Brain microvascular endothelial cell (primary cell): ENCODE data around the gene SAMD14.

ENCODE experiments used
- DNase-seq: peaks from one replicate; pipeline ENCODE4 v3.0.0-alpha.2; 2020
- H3K27ac ChIP-seq: fragments of 250-450 bp; sonication (Bioruptor Pico); 2 replicates; pipeline ENCODE4 v1.5.1; 2020; ENCODE audit warnings: mild to moderate bottlenecking, moderate library complexity
- H3K27me3 ChIP-seq: fragments of 250-450 bp; sonication (Bioruptor Pico); replicated peaks from 2 replicates; pipeline ENCODE4 v1.5.1; 2020; ENCODE audit warnings: mild to moderate bottlenecking
- H3K36me3 ChIP-seq: fragments of 250-450 bp; sonication (Bioruptor Pico); replicated peaks from 2 replicates; pipeline ENCODE4 v1.5.1; 2020; ENCODE audit warnings: mild to moderate bottlenecking
- H3K4me3 ChIP-seq: 2 replicates; pipeline ENCODE4 v1.5.1; 2011; ENCODE audit warnings: low read depth, mild to moderate bottlenecking, control low read depth, low read length, moderate library complexity
- CTCF ChIP-seq: IDR thresholded peaks from 2 replicates; pipeline ENCODE4 v1.5.1; 2011; ENCODE audit warnings: low read depth, mild to moderate bottlenecking, moderate library complexity, low read length, control low read depth, inconsistent platforms; ENCODE audit errors: missing control alignments
- in situ Hi-C: cut with HindIII; loops from 2 replicates; pipeline ENCODE4 v1.10.0; 2017; ENCODE audit warnings: low sequenced_read_pairs, low pct_ligation_motif_present

Gene SAMD14

GRCh38 chr17:50101346-50102163 lies 28.4 kb downstream of the SAMD14 start:
- in situ Hi-C loops = no loop called here
- Histone ChIP-seq H3K27me3 (no peaks in the 10 kb centered on the region), H3K4me3 (no peak overlapping the region), H3K36me3 (no peaks in the 10 kb centered on the region), H3K27ac (no peak overlapping the region)
- no peak for TF ChIP-seq CTCF
- no peak for DNase-seq

GRCh38 chr17:50100921-50101345 lies 29.0 kb downstream of the SAMD14 start:
- H3K4me3 ChIP-seq = no peak overlapping the region
- no peak for TF ChIP-seq CTCF
- no peak for DNase-seq
- in situ Hi-C loops = no loop called here
- H3K36me3 ChIP-seq = no peaks in the 10 kb centered on the region
- no peak overlapping the region for H3K27ac ChIP-seq
- no peaks in the 10 kb centered on the region for H3K27me3 ChIP-seq

GRCh38 chr17:50100480-50100883 lies 29.5 kb downstream of the SAMD14 start:
- in situ Hi-C loops = no loop called here
- no peak for DNase-seq
- Histone ChIP-seq H3K27me3 (no peaks in the 10 kb centered on the region), H3K4me3 (no peak overlapping the region), H3K27ac (no peak overlapping the region), H3K36me3 (no peaks in the 10 kb centered on the region)
- TF ChIP-seq CTCF = no peak

DNA sequence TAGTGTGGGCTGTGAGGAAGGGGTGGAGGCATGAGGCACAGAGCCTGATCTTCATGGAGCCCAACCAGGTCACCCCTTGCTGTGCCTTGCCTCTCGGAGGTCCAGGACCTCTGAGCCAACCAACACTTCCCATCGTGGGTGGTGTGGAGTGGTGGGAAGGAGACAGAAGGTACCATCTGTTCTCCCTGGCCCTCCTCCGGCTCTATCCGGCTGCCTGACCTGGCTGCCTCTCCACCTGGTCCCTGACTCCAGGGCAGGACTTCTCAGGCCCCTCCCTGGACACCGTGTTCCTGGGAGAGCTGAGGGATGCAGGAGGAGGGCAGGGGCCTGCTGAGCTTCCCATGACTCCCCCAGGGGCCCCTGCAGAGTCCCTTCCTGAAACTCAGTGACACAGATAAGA lies 31.0 kb downstream of the SAMD14 start:
- no peak for TF ChIP-seq CTCF
- no peak for DNase-seq
- Histone ChIP-seq H3K4me3 (no peak overlapping the region), H3K27me3 (no peaks in the 10 kb centered on the region), H3K36me3 (no peaks in the 10 kb centered on the region), H3K27ac (no peak overlapping the region)
- in situ Hi-C loops = no loop called here

- in situ Hi-C loops = no loop called here
- no peaks in the 10 kb centered on the region for H3K27me3 ChIP-seq
- TF ChIP-seq CTCF = no peak
- no peak overlapping the region for H3K27ac ChIP-seq
- no peaks in the 10 kb centered on the region for H3K36me3 ChIP-seq
- H3K4me3 ChIP-seq = no peak overlapping the region
- no peak for DNase-seq
These were observed 31.4 kb downstream of the SAMD14 start for GRCh38 chr17:50098583-50098982.

DNA sequence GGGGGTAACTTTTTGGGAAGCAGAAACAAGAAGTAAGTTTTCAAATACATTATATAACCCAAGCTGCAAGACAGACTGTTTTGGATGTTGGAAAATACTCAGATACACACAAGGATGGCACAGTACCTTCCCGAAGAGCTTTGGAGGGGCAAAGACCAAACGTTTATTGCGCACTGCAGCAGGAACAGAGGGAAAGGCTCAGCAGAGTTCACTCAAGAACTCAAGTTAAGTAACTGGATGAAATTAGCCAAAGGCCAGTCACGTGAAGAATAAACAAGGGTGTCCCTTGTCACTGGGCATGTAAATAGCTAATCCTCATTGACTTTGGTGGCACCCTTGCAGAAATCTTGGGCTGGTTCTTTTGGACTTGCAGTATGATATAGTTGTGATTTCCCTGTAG lies 32.0 kb downstream of the SAMD14 start:
- in situ Hi-C loops = no loop called here
- Histone ChIP-seq H3K36me3 (no peaks in the 10 kb centered on the region), H3K27me3 (no peaks in the 10 kb centered on the region), H3K4me3 (no peak overlapping the region), H3K27ac (no peak overlapping the region)
- no peak for DNase-seq
- no peak for TF ChIP-seq CTCF
